ENCODE results near the gene DMXL1. TPM values are rescaled to one million over a fixed set of nuclear protein-coding genes. Genes with fewer than 3 reads are reported as not detected.

The DMXL1 gene
- total and polyA plus RNA-seq, 3 donors from 2014 or later: 16.0 to 93.3 (median 63.9) TPM

DNA sequence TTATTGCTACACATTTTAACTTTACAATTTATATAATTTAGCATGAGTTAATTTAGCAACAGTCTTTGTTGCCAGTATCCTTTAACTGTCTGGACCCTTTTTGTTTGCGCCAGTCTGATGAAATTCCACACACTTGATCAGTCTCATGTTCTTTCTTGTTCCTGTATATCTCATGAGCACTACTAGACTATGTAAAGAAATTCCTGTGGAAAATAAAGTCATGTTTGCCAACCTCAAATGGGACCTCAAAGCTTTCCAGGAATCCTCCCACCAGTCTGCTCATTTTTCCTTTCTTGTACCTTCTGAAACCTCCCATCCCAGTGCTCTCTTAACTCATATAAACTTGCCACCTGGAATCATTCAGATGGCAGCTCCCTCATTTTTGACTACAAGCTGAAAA, 8.0 kb downstream of the DMXL1 start:
- H3K27ac ChIP-seq: peak overlapping the region; percentile 21 to 46
- peaks cover 28% of the 10 kb centered on the region for H3K4me1 ChIP-seq
- H3K36me3 ChIP-seq (ENCODE audit: low read depth, missing control alignments): no peaks in the 10 kb centered on the region
- 62 to 81% methylated on average over 1 of the region's 1 CpG for WGBS, 2 donors
- H3K4me3 ChIP-seq: no peak overlapping the region
- H3K9me3 ChIP-seq: no peaks in the 10 kb centered on the region
- DNase-seq: no peak
- intact Hi-C loops (cut with DNase I; ENCODE audit: low total_unique reads): no loop called here
- TF ChIP-seq, protein P1, sequence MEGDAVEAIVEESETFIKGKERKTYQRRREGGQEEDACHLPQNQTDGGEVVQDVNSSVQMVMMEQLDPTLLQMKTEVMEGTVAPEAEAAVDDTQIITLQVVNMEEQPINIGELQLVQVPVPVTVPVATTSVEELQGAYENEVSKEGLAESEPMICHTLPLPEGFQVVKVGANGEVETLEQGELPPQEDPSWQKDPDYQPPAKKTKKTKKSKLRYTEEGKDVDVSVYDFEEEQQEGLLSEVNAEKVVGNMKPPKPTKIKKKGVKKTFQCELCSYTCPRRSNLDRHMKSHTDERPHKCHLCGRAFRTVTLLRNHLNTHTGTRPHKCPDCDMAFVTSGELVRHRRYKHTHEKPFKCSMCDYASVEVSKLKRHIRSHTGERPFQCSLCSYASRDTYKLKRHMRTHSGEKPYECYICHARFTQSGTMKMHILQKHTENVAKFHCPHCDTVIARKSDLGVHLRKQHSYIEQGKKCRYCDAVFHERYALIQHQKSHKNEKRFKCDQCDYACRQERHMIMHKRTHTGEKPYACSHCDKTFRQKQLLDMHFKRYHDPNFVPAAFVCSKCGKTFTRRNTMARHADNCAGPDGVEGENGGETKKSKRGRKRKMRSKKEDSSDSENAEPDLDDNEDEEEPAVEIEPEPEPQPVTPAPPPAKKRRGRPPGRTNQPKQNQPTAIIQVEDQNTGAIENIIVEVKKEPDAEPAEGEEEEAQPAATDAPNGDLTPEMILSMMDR (IDR thresholded peaks at IDR 0.05): no peak
- no peak for TF ChIP-seq POLR2A (IDR thresholded peaks at IDR 0.05)
- no peaks in the 10 kb centered on the region for H3K27me3 ChIP-seq

GRCh38 chr5:119079318-119079921, 8.5 kb downstream of the DMXL1 start:
- 59 to 63% methylated on average over 3 of the region's 3 CpGs for WGBS, 2 donors
- DNase-seq: no peak
- intact Hi-C loops (cut with DNase I; ENCODE audit: low total_unique reads): no loop called here
- no peaks in the 10 kb centered on the region for H3K9me3 ChIP-seq
- peak overlapping the region; percentile 21 to 46 for H3K27ac ChIP-seq
- H3K4me1 ChIP-seq: peaks cover 23% of the 10 kb centered on the region
- no peaks in the 10 kb centered on the region for H3K36me3 ChIP-seq (ENCODE audit: low read depth, missing control alignments)
- TF ChIP-seq, protein P1 (IDR thresholded peaks at IDR 0.05): no peak
- TF ChIP-seq POLR2A (IDR thresholded peaks at IDR 0.05): no peak
- H3K4me3 ChIP-seq: no peak overlapping the region
- H3K27me3 ChIP-seq: no peaks in the 10 kb centered on the region

- Histone ChIP-seq H3K4me1 (peaks cover 22% of the 10 kb centered on the region), H3K4me3 (no peak overlapping the region), H3K27me3 (no peaks in the 10 kb centered on the region), H3K27ac (peak overlapping the region in 1 of 2 donors; percentile 9), H3K36me3 (ENCODE audit: low read depth, missing control alignments) (no peaks in the 10 kb centered on the region), H3K9me3 (no peaks in the 10 kb centered on the region)
- intact Hi-C loops (cut with DNase I; ENCODE audit: low total_unique reads): no loop called here
- DNase-seq: no peak
- 56 to 67% methylated on average over 1 of the region's 1 CpG for WGBS, 2 donors
- TF ChIP-seq POLR2A (IDR thresholded peaks at IDR 0.05): no peak
These were observed 10.0 kb downstream of the DMXL1 start for GRCh38 chr5:119080936-119081335.

DNA sequence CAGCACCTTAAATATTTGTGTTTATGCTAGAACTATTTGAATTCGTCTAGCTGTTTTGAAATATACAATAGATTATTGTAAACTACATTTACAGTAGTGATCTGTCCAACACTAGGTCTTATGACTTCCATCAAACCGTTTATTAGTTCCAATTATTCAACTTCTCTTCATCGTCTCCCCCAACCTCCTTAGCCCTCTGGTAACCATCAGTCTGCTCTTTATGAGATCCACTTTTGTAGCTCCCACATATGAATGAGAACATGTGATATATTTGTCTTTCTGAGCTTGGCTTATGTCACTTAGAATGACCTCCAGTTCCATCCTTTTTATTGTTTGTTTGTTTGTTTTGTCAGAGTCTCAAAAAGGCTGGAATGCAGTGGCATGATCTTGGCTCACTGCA, 11.8 kb downstream of the DMXL1 start:
- H3K27me3 ChIP-seq: no peaks in the 10 kb centered on the region
- DNase-seq: no peak
- no peaks in the 10 kb centered on the region for H3K36me3 ChIP-seq (ENCODE audit: low read depth, missing control alignments)

DNA sequence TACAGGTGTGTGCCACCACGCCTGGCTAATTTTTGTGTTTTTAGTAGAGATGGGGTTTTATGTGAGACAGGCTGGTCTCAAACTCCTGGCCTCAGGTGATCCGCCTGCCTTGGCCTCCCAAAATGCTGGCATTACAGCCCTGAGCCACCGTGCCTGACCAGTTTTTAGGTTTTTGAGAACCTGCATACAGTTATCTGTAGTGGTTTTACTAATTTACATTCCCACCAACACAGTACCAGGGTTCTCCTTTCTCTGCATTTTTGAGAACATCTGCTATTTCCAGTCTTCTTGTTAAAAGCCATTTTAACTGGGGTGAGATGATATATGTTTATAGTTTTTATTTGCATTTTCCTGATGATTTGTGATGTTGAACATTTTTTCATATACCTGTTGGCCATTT, 12.8 kb downstream of the DMXL1 start:
- Histone ChIP-seq H3K27ac (no peak overlapping the region), H3K36me3 (ENCODE audit: low read depth, missing control alignments) (no peaks in the 10 kb centered on the region), H3K4me3 (no peak overlapping the region), H3K27me3 (no peaks in the 10 kb centered on the region), H3K9me3 (no peaks in the 10 kb centered on the region), H3K4me1 (peaks cover 18% of the 10 kb centered on the region)
- 91 to 96% methylated on average over 3 of the region's 3 CpGs for WGBS, 2 donors
- intact Hi-C loops (cut with DNase I; ENCODE audit: low total_unique reads): no loop called here
- no peak for TF ChIP-seq POLR2A (IDR thresholded peaks at IDR 0.05)
- TF ChIP-seq, protein P1 (IDR thresholded peaks at IDR 0.05): no peak
- no peak for DNase-seq

More for the DNA sequence above, 11.8 kb downstream of the DMXL1 start:
- Histone ChIP-seq H3K4me3 (no peak overlapping the region), H3K9me3 (no peaks in the 10 kb centered on the region), H3K27ac (no peak overlapping the region), H3K4me1 (peaks cover 22% of the 10 kb centered on the region)
- intact Hi-C loops (cut with DNase I; ENCODE audit: low total_unique reads): no loop called here
- 69 to 76% methylated on average over 3 of the region's 3 CpGs for WGBS, 2 donors
- TF ChIP-seq, protein P1 (IDR thresholded peaks at IDR 0.05): no peak
- no peak for TF ChIP-seq POLR2A (IDR thresholded peaks at IDR 0.05)
